Kidney tubule cell (primary cell): ENCODE measurements around the gene SOX15.
"Not testable (repeated sequence)": the region's sequence is repeated elsewhere in the genome, so short reads cannot be mapped to it uniquely, and the experiment has no call there.

Experiments
- DNase-seq: peaks from one replicate; pipeline ENCODE4 v3.0.0-alpha.2; 2018; ENCODE audit warnings: low spot score

Gene SOX15

DNA sequence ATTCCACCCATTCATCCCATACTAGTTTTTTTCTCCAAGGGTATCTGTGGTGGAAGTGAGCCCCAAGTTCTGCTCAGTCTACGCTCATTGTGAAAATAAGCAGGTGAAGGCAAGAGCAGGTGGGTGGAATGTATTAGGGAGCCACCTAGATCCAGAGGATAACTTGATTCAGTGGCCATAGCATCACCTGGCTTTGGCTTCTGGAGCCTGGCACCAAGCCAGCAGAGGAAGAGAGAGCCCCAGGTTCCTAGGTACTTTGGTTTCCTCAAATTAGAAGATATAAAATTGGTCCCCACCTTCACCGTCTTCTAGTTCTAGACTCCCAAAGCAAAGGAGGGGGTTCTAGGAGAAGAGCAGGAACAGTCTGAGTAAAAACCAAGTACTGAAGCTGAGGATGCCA lies 20.7 kb upstream of the SOX15 start:
- DNase-seq, result no peak

DNA sequence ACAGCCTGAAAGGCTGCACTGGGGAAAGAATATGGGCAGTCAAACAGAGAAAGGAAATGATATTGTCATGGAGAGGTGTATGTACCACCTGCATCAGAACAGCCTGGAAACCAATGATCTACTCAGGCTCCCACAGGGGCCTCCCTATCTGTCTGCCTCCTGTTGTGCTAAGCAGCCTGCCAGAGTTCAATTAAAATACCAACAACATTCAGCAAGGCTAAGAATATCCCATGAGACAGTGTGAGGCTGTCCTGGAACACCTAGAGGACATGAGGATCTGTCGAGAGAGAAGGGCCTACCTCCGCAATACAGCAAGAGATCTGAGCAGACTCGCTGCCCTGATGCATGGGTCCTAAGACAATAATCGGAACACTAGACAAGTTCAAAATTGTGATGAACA lies 16.4 kb upstream of the SOX15 start:
- DNase-seq, result no peak

DNA sequence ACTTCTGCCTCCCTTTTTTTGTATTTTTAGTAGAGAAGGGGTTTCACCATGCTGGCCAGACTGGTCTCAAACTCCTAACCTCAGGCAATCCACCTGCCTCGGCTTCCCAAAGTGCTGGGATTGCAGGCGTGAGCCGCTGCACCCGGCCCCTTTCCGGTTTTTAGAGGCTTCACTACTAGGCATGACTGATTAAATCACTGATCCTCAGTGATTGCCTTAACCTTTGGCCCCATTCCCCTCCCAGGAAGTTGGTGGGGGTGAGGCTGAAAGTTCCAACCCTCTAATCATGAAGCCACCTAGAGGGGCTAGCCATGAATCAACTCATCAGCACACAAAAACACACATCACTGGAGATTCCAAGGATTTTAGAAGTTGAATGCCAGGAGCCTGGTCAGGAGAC lies 7.7 kb upstream of the SOX15 start:
- DNase-seq, result not testable (repeated sequence)

DNA sequence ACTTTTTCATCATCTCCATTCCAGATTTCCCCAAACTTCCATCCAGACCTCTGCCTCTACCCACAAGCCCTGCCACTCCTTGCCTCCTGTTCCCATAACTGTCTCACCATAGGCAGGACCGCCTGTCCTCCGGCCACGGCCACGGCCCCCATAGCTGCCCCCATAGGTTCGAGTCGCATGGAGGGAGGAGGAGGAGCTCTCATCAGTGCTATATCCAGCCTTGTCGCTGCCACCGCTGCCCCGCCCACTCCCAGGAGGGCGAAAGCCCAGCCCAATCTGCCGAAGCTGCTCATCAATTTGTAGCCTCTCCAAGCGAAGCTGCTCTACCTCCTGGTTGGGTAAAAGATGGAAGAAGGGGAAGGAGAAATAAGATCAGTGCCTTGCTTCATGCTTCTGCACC lies 3.4 kb upstream of the SOX15 start:
- DNase-seq, result no peak

DNA sequence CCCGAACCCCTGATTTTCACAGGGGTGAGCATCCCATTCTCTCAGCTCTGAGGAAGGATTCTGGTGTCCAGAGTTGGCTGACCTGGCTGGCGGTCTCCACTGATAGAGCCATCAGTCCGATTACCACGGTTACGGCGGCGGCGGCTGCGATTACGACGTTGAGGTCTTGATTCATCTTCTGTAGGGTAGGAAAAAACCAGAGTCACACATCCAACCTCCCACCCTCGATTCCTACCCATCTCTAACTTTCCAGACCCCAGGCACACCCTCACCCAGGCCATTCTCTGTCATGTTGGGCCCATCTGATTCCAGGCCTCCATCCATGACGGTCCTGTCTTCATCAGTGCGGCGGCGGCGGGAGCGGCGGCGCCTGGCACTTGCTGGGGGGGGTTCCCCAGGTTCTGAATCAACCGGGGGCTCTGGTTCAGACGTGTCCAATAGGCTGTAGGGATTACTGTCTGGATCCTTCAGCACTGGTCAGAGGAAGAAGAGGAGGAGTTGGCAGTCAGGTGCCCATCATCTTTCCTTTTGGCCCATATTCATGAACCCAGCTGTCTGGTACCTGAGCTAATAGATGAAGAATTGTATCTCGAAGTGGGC lies 2.6 kb upstream of the SOX15 start:
- DNase-seq, result no peak

DNA sequence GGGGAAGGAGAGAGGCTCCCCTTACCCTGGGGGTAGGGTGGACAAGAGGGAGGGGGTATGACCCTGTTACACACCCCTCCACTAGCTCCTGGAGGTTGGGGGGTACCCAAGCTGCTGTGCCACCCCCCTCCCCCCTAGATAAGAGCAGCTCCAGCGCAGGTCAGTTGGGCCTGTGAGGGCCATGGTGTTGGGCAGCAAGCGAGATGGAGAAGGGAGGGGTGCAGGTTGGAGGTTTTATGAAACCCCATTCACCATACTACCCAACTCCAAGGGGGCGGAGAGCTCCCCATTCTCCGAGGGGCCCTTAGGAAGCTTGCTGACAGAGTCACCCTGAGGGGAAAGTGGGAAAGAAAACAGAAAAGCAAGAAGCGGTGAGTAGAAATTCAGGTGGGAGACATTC lies 1.7 kb upstream of the SOX15 start:
- no peak for DNase-seq

DNA sequence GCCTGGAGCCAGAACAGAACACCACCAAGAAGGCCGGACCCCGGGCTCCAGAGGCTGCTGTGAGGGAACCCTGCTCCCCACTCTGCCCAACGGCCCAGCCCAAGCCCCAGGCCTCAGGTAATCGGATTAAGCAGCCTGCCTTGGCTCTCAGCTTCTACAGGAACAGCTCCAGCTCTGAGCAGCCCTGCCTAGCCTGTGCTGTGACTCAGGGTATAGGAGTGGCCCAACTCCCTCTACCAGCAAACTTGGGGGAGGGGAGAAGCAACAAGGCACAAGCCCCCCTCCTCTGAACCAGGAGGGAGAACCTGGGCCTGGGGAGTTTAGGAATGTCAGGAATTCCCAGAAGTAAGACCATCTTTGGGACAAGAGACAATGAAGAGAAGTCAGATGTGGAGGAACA lies 849 bp upstream of the SOX15 start:
- DNase-seq, result peak; percentile 73

DNA sequence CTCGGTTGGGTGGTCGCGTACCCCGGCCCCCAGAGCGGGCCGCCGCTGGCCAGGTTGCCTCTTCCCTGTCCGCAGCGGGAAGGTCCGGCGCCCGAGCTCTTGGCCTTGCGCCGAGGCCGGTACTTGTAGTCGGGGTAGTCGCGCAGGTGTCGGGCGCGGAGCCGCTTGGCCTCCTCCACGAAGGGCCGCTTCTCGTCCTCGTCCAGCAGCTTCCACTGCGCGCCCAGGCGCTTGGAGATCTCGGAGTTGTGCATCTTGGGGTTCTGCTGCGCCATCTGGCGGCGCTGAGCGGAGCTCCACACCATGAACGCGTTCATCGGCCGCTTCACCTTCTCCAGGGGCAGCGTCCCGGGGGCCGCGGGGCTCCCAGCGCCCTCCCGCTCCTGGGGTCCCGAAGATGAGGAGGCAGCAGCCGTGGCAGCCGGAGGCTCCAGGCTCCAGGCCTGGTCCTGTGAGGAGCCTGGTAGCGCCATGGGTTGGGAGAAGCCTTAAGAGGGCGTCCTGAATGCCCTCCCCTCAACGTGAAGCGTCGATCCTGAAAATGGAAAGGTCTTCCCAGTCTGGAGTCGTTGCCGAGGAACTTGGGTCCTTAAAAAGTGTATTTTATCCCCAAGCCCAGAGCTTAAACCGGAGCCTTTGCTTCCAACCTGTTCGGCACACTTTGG lies 558 bp downstream of the SOX15 start:
- peak; percentile 81 for DNase-seq

DNA sequence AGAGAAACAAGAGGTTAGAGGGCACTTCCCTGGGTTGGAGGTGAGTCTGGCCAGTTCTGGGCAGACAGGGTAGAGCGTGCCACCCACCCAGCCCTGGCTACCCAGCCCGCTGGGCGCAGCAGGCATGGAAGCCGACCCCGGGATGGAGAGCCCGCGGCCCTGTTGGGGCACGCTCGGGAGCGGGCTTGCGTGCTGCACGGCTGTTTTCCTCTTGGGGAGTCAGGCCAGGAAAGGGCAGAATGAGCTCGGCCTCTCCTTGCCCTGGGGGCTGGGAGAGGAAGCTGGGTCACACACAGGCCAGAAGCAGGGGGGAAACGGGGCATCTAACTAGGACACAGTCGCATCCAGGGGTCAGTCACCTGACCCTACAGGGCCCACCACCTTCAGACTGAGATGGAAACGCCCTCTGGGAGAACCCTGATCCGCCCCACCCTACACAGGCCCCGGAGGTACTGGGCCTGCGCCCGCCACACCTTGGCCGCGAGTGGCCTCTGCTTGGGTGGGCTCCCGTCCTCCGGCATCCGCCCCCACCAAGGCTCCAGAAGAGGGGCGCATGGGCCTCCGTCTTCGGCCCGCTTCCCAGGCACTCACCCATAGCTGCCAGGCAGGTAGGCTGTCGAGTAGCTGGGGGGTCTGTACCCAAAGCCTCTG lies 1.2 kb downstream of the SOX15 start:
- no peak for DNase-seq

DNA sequence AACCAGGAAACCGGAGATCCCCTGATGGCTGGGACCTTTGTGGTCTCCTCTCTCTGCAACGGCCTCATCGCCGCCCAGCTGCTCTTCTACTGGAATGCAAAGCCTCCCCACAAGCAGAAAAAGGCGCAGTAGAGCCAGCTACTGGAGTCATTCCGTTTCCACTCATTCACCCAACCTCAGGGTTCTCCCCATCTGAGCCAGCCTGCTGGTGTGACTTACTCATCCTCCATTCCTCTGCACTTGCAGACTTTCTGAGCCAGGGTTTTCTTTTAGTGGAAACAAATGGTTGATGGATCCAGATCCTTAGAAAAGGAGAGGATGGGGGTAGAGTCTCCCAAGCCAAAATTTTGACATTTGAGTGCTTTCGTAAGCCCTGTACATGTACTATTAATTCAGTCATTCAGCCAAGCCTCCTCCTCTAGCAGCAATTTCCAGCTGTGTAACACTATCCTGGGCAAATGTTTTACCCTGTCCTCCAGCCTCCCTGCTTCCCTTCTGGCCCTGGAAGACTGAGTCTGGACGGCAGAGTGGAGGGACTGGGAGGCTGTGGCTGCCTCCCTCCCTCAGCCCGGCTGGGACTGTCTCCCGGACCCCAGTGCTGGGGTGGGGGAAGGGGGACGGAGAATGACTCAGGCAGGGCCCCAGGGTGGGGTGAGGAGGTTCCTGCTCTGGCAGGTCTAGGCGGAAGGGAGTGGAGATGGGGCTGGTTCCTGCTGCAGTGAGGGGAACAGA lies 2.3 kb downstream of the SOX15 start:
- peak; percentile 59 for DNase-seq

DNA sequence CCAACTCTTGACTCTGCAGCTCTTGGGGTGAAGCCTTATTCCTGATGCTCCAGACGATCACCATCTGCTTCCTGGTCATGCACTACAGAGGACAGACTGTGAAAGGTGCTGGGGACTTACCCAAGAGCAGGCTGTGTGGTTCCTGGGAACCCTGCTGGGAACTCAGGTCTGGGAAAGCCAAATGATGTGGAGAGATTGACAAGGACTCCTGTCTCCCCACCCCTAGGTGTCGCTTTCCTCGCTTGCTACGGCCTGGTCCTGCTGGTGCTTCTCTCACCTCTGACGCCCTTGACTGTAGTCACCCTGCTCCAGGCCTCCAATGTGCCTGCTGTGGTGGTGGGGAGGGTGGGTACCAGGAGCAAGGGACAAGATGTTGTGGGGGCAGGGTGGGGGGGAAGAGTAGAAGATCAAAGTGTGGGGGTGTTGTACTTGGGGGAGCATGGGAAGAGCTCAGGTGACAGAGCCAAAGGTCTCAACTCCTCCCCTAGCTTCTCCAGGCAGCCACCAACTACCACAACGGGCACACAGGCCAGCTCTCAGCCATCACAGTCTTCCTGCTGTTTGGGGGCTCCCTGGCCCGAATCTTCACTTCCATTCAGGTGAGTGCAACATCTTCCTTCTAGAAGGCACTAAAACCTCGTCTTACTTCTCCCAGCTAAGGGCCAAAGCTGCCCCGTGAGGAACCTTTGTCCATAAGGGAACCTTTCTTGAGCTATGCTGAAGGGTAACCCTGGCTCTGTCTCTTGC lies 3.0 kb downstream of the SOX15 start:
- peak; percentile 38 for DNase-seq

DNA sequence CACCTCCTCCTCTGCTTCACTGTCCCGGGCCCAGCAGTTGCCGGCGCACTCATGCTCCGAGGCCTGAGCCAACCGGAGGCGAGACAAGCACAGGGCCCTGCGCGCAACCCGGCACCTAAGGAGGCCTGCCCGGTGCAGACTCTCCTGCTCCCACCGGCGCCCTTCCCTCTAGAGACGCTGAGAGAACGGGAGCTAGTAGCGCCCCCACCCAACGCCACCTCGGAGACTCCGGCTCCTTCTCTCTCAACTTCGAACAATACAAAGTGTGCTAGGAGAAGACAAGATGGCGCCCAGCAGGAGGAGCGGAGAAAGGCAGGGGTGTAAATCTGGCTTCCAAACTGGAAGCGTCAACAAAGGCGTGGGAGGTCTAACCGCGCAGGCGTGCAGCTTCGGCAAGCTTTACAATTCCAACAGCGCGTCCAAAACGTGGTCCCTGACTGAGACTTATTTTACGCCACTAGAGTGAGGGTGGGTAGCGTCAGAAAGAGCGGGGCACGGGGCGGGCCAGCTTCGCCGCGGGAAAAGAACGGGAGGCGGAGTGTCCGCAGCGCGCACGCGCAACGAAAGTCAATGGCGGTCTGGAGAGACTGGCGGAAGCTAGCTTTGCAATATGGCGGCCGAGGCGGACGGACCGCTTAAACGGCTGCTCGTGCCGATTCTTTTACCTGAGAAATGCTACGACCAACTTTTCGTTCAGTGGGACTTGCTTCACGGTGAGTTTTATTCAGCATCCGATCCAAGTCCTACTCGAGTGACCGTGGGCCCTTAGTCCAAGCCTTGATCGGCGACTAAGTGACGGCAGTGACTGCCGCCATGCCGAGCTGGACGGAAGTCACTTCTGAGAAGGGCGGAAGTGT lies 6.4 kb downstream of the SOX15 start, which contains the start of gene MPDU1:
TSS of gene MPDU1 (plus strand) at position 600 of the 857 bp plus-strand sequence. CDS start at position 611, 11 bp downstream.
- DNase-seq, result peak; percentile 96

DNA sequence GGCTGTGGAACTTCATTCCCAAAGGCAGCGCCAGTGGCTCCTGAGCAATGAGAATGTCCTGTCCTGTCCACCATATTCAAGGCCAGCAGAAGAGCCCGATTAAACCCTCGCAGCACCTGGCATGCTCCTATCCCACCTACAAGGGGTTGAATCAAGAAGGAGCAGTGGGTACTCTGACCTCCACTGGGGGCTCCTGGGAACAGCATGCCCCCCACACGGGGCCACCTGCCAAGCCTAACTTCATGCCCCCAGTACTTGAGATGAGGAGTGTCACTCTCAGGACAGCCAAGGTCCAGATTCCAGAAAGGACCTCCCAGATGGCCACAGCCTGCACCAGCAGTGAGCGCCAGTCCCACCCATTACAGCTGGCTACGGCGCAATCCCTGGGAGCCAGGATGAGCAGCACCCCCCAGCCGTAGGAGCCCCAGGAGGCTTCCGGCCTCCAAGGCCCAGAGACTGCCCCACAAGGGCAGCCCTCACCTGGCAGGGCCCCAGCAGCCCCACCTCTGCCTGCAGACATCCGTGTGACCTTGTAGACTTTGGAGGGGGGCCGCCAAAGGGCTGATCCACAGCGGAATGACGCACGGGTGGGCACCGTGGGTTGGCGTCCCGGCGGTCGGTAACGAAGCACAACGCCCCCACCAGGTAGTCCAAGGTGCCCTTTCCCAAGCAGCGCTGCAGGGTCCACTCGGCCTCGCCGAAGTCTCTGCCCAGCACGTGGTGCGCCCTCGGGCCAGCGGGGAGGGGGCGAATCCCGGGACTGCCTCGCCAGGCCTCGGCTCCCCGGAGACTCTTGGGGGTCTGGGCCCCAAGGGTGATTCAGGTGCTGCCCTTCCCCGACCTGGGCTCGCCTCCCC lies 7.3 kb downstream of the SOX15 start:
- no peak for DNase-seq

DNA sequence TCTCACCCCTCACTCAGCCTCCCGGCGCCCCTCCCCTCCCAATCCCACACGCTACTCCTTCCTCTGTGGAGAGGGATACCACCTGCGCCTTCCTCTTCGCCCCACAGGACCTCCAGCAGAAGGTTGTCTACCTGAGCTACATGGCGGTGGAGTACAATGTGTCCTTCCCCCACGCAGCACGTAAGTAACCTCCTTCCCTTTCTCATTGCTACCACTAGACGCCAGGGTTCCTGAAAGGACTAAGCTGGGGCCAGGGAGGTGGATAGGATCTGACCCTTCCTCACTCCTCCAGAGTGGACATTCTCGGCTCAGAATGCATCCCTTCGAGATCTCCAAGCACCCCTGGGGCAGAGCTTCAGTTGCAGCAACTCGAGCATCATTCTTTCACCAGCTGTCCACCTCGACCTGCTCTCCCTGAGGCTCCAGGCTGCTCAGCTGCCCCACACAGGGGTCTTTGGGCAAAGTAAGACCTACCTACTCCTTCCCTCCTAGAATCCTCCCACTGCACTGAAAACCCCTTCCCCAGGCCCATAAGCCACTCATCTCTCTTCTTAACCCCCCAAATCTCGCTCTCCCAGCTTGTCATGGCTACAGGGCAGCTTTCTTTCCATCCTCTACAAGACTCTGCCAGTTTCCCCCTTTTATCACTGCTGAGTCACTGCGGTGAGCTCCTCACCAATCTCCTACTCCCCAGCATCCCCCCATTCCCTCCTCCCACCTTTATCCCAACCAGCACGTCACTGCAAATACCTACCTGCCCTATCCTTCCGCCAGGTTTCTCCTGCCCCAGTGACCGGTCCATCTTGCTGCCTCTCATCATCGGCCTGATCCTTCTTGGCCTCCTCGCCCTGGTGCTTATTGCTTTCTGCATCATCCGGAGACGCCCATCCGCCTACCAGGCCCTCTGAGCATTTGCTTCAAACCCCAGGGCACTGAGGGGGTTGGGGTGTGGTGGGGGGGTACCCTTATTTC lies 9.0 kb downstream of the SOX15 start:
- no peak for DNase-seq

DNA sequence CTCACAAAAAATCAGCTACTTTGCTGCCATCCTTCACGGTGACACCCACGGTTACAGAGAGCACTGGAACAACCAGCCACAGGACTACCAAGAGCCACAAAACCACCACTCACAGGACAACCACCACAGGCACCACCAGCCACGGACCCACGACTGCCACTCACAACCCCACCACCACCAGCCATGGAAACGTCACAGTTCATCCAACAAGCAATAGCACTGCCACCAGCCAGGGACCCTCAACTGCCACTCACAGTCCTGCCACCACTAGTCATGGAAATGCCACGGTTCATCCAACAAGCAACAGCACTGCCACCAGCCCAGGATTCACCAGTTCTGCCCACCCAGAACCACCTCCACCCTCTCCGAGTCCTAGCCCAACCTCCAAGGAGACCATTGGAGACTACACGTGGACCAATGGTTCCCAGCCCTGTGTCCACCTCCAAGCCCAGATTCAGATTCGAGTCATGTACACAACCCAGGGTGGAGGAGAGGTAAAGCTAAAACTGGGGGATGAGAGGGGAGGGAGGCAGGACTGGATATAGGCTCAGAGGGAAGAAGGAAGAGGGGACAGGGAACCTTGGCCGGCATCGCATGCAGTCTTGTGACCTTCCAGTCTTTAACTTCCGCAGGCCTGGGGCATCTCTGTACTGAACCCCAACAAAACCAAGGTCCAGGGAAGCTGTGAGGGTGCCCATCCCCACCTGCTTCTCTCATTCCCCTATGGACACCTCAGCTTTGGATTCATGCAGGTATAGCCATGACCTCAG lies 9.9 kb downstream of the SOX15 start:
- DNase-seq, result no peak

DNA sequence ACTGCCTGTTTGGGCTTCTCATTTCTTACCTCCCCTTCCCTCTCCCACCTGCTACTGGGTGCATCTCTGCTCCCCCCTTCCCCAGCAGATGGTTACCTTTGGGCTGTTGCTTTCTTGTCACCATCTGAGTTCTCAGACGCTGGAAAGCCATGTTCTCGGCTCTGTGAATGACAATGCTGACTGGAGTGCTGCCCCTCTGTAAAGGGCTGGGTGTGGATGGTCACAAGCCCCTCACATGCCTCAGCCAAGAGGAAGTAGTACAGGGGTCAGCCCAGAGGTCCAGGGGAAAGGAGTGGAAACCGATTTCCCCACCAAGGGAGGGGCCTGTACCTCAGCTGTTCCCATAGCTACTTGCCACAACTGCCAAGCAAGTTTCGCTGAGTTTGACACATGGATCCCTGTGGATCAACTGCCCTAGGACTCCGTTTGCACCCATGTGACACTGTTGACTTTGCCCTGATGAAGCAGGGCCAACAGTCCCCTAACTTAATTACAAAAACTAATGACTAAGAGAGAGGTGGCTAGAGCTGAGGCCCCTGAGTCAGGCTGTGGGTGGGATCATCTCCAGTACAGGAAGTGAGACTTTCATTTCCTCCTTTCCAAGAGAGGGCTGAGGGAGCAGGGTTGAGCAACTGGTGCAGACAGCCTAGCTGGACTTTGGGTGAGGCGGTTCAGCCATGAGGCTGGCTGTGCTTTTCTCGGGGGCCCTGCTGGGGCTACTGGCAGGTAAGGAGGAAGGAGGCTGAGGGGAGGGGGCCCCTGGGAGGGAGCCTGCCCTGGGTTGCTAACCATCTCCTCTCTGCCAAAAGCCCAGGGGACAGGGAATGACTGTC lies 10.7 kb downstream of the SOX15 start, which contains the start of gene CD68:
TSS of gene CD68 (plus strand) at position 638 of the 833 bp plus-strand sequence. CDS start at position 678, 40 bp downstream.
- peak; percentile 97 for DNase-seq
